Umbilical cord (tissue), 2 donors: ENCODE measurements around the gene RALGAPA1. TPM values are rescaled to one million over a fixed set of nuclear protein-coding genes. Genes with fewer than 3 reads are reported as not detected.
A peak's percentile ranks its signal among the peaks of the same experiment; 100 is the strongest.
"Not testable (repeated sequence)": the region's sequence is repeated elsewhere in the genome, so short reads cannot be mapped to it uniquely, and the experiment has no call there.

ENCODE experiments used
- DNase-seq: peaks from one replicate; pipeline ENCODE4 v3.0.0-alpha.2; 2015; ENCODE audit warnings: low spot score
- total RNA-seq: library from RNA; depleted of rRNA; stranded (reverse); fragments of >200 nt; gene quantifications from one replicate; pipeline ENCODE4 v1.2.3, GENCODE V29; 2014; ENCODE audit warnings: low replicate concordance; ENCODE audit not compliant: insufficient read depth

The RALGAPA1 gene
- total RNA-seq, 1 donor from 2014 or later: 69.1 TPM

GRCh38 chr14:35701531-35701930, 107.6 kb downstream of the RALGAPA1 start:
- no peak for DNase-seq

DNA sequence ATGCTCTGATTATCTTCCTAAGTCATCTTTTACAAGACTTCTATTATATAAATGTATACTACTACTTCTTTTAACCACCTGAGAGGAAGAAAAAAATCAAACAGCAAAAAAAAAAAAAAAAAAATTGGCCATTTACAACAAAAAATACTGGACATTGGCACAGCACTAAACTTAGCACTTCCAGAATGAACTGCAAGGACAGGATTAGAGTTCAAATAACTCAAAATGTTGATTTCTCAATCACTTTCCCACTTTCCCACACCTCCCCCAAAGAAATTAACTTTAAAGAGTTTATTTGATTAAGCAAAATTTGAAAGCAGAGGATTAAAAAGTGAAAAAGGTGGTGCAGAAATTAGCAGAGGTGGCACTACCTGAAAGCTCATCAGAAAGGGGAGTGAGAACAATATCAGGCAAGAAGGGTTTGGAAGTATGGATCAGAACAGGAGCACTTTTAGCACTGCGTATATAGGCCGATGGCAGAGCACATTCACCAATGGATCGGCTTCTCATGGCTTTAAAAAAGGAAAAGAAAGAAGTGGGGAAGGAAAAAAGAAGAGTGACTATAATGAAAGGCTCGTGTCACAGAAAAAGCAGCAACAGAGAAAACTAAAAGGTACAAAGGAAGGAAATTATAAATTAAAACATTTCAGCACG, 109.2 kb downstream of the RALGAPA1 start:
- no peak for DNase-seq

- DNase-seq: no peak
Measured at GRCh38 chr14:35696575-35696974, 112.5 kb downstream of the RALGAPA1 start.

- DNase-seq: no peak
Measured at GRCh38 chr14:35696119-35696518, 113.0 kb downstream of the RALGAPA1 start.

- DNase-seq: no peak
Measured at GRCh38 chr14:35695647-35696046, 113.4 kb downstream of the RALGAPA1 start.

- DNase-seq: no peak
Measured at GRCh38 chr14:35695072-35695471, 114.0 kb downstream of the RALGAPA1 start.

- DNase-seq: no peak
Measured at GRCh38 chr14:35689000-35689460, 120.1 kb downstream of the RALGAPA1 start.

DNA sequence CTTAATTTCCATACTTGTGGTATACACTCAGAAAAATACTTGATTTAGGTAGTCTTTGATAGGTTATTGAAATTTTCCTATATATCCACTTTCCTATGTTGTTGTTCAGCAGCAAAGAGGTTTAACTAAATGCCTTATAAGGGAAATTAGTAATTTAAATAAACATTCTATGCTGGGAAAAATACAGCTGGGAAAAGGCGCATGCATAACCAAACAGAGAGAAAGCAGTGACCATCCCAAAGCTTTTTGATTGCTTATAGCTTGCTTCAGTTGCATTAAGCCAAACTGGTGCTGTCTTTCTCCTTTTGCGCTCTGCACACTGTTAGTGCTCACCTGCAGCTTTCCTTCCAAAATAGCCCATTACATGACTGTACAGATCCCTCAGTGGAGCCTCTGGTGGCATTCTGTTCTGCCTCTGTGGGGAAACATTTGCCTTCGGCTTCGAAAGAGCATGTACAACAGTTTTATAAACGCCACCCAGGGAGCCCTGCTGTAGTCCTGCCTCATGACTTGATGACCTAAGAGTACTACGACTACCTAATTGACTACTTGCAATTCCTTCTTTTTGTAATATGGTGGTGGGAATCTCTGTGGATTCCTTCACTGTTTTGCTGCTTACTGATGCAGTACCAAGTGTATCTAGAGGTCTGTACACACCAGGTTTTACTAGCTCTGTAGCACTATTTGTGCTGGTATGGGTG, 120.8 kb downstream of the RALGAPA1 start:
- no peak for DNase-seq

DNA sequence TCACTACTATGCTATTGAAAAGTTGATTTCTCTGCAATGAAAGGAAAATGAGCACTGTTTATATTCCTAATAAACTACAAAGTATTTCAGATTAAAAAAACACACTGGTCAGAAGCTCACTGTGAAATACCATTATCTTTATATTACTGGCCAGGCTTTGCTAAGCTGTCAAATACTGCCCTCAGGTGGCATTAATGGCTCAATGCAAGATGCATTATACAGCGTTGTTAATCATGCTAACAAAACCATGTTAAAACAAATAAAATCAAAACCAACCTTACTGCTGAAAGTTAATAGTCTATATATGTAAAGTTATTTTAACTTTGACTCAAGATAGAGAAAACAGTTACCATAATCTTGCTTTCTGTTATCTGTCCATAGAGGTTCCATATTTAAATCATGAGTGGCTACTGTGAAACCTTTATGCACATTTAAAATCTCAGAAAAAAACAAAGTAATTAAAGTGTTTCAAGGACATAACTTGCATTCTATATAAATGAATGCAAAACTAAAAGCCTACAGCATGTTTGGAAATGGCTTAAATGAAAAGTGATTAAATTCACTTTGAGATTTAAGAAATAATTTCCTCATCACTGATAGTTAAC, 121.7 kb downstream of the RALGAPA1 start:
- DNase-seq: peak; percentile 23

DNA sequence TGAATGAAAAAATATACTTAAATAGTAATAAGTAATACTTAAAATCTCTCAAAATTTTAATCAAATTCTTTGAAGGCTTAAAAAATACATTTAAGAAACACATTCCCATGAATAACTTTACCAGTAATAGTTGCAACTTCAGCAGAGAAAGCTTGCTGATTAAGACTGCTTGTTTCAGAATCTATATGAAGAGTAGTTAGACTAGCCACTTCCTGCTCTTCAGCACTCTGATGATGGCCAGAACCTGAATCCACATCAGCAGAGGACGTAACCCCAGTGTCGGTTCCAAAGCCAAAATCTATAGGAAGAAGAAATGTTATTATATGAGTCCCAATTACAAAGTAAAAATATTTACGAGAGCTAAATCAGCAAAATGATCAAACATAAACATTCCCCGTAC, 125.4 kb downstream of the RALGAPA1 start:
- DNase-seq: not testable (repeated sequence)

DNA sequence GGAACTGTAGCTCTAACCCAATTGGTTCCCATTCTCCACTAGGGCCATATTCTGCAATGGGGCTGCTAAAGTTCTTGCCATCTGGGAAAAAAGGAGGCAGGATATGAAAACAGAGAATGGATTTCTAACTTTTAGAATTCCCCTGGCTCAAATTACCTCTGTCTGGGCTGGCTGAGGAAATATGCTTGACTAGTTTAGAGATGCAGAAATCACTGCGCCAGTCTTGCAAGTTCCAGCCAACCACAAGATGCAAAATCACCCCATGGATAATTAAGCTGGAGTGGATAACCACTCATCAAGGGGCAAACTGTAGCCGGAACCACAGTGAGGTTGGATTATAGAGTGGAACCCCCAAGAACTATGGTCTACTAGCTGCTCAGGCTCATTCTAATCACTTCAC, 126.3 kb downstream of the RALGAPA1 start:
- no peak for DNase-seq

- DNase-seq: peak; percentile 8
Measured at GRCh38 chr14:35678403-35679028, 130.6 kb downstream of the RALGAPA1 start.

DNA sequence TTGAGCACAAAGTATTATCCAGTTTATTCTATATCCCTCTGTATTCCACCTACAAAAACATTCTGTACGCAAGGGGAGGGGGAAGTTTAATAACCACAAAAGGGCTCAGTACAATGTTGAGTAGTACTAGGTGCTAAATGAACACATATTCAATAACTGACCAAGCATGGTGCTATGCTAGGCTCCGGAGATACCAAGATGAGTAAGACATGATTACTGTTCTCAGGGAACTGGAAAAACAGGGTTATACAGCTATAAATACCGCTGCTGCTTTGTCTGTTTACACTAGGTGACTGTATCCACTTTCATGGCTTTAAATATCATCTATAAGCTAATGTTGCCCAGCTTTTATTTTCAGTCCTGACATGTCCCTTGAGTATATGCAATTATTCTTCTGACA, 139.3 kb downstream of the RALGAPA1 start:
- DNase-seq: peak; percentile 44

DNA sequence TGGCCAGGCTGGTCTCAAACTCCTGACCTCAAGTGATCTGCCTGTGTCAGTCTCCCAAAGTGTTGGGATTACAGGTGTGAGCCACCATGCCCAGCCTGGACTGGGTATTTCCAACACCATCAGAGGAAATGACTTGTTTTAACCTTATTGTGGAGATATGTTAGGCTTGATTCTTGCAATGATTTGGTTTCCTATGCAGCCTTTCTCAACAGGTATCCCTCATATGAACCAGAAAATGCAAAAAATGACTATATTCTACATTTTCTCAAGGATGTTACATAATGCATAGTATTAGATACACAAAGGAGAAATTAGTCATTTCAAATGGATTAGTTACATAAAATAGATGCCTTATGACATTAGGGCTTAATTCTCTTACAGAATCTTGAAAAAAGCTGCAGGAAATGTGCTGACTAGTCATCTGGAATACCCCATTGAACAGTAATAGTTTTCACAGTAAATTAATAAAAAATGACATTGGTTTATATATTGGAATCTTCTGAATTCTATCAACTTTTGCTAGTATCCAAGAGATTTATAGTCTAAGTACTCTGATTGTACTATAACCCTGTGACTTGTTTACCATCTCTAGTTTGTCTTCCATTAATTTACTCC, 142.6 kb downstream of the RALGAPA1 start:
- DNase-seq: no peak

GRCh38 chr14:35661875-35662274, 147.2 kb downstream of the RALGAPA1 start:
- no peak for DNase-seq

GRCh38 chr14:35653045-35653444, 156.1 kb downstream of the RALGAPA1 start:
- no peak for DNase-seq

GRCh38 chr14:35643513-35643912, 165.6 kb downstream of the RALGAPA1 start:
- DNase-seq: no peak

DNA sequence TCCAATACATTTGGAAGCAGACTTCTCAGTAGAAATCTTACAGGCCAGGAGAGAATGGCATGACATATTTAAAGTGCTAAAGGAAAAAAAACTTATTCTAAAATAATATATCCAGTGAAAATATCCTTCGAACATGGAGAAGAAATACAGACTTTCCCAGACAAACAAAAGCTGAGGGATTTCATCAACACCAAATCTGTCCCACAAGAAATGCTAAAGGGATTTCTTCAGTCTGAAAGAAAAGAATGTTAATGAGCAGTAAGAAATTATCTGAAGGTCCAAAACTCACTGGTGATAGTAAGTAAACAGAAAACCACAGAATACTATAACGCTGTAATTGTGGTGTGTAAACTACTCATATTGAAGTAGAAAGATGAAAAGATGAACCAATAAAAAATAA, 171.2 kb downstream of the RALGAPA1 start:
- DNase-seq: no peak

GRCh38 chr14:35637269-35637668, 171.8 kb downstream of the RALGAPA1 start:
- no peak for DNase-seq

GRCh38 chr14:35632676-35633075, 176.4 kb downstream of the RALGAPA1 start:
- no peak for DNase-seq

DNA sequence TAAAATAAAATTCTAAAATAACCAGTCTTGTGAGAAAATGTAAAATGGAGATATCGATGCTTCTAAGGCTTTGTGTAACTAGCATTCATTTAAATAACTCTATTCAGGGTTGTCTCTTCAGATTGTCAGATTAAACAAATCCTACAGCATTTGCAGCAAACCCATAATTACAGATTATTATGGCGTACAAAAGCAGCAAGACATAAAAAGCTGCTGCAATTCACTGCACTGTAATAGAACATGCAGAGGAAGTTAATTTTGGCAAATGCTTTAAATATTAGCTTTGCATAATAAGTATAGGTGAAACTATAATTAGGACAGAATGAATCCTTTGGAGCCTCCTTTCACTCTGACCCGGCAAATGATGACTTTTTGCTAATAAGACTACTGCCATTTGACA, 176.8 kb downstream of the RALGAPA1 start:
- no peak for DNase-seq
